ENCODE data around the gene PDHX. TPM values are rescaled to one million over a fixed set of nuclear protein-coding genes. Genes with fewer than 3 reads are reported as not detected.

The PDHX gene
- total and polyA plus RNA-seq, 10 of the 15 experiments (the other 5 are each of a cell fraction or from before 2014, with no cell fraction given), result 14.5 to 41.9 (median 28.0) TPM

- TF ChIP-seq BCL11A (IDR thresholded peaks at IDR 0.05; ENCODE audit: low read depth, low read length) (no peak), SREBF2 (IDR thresholded peaks at IDR 0.05; ENCODE audit: low read length) (no peak), E4F1 (IDR thresholded peaks at IDR 0.05; ENCODE audit: borderline replicate concordance, partially characterized antibody) (no peak), STAT3 (IDR thresholded peaks at IDR 0.05; ENCODE audit: low read depth, low read length) (no peak), KDM1A (IDR thresholded peaks at IDR 0.05; ENCODE audit: borderline replicate concordance) (no peak), NFXL1 (IDR thresholded peaks at IDR 0.05; ENCODE audit: borderline replicate concordance) (no peak), ZNF622 (IDR thresholded peaks at IDR 0.05) (no peak), PAX5 (IDR thresholded peaks at IDR 0.05; ENCODE audit: borderline replicate concordance, low read depth, low read length) (no peak), NRF1 (conservative IDR thresholded peaks at IDR 0.05; ENCODE audit: low read depth, low read length) (no peak), SMAD1 (IDR thresholded peaks at IDR 0.05; ENCODE audit: low read depth, partially characterized antibody) (no peak), WRNIP1 (IDR thresholded peaks at IDR 0.05; ENCODE audit: borderline replicate concordance, low read depth, low read length) (no peak)
- TF ChIP-seq, protein P1, sequence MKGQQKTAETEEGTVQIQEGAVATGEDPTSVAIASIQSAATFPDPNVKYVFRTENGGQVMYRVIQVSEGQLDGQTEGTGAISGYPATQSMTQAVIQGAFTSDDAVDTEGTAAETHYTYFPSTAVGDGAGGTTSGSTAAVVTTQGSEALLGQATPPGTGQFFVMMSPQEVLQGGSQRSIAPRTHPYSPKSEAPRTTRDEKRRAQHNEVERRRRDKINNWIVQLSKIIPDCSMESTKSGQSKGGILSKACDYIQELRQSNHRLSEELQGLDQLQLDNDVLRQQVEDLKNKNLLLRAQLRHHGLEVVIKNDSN (IDR thresholded peaks at IDR 0.05; ENCODE audit: borderline replicate concordance, extremely low read length, insufficient read depth, low read depth, low read length), result no peak
- TF ChIP-seq, protein P2, sequence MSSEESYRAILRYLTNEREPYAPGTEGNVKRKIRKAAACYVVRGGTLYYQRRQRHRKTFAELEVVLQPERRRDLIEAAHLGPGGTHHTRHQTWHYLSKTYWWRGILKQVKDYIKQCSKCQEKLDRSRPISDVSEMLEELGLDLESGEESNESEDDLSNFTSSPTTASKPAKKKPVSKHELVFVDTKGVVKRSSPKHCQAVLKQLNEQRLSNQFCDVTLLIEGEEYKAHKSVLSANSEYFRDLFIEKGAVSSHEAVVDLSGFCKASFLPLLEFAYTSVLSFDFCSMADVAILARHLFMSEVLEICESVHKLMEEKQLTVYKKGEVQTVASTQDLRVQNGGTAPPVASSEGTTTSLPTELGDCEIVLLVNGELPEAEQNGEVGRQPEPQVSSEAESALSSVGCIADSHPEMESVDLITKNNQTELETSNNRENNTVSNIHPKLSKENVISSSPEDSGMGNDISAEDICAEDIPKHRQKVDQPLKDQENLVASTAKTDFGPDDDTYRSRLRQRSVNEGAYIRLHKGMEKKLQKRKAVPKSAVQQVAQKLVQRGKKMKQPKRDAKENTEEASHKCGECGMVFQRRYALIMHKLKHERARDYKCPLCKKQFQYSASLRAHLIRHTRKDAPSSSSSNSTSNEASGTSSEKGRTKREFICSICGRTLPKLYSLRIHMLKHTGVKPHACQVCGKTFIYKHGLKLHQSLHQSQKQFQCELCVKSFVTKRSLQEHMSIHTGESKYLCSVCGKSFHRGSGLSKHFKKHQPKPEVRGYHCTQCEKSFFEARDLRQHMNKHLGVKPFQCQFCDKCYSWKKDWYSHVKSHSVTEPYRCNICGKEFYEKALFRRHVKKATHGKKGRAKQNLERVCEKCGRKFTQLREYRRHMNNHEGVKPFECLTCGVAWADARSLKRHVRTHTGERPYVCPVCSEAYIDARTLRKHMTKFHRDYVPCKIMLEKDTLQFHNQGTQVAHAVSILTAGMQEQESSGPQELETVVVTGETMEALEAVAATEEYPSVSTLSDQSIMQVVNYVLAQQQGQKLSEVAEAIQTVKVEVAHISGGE (CRISPR knock-in tag; IDR thresholded peaks at IDR 0.05), result no peak
- no peaks in the 10 kb centered on the region for H3K27me3 ChIP-seq (replicated peaks in 1 of 2; ENCODE audit: control insufficient read depth in 2 of 2, insufficient read depth in 2 of 2, low read length in 1 of 2)
- SMC1A ChIA-PET (ENCODE audit: uncharacterized antibody, unreplicated experiment), result no interaction called here
- no peak overlapping the region for H3K4me3 ChIP-seq
- DNase-seq (ENCODE audit: low read depth, low spot score), result no peak
- POLR2A ChIA-PET, result no interaction called here
- RAD21 ChIA-PET (ENCODE audit: unreplicated experiment), result interaction anchor here (0.6 kb wide), 1 partner anchor 371 kb away, joined by 4 read pairs; no protein-coding TSS in a partner anchor
- in situ Hi-C loops (cut with MboI), result no loop called here
- BruUV-seq (replicated peaks), result no TSS peak
- no peaks in the 10 kb centered on the region for H3K4me1 ChIP-seq (ENCODE audit: control insufficient read depth, insufficient read depth, low read length)
- H3K36me3 ChIP-seq (ENCODE audit: control insufficient read depth in 2 of 2, insufficient read depth in 2 of 2, low read length in 1 of 2), result peaks cover 0 to 7% of the 10 kb centered on the region in 2 experiments; a peak in 1 of 4 replicates
- no peak overlapping the region for H2AFZ ChIP-seq (ENCODE audit: control insufficient read depth, low read depth, low read length)
- H4K20me1 ChIP-seq (ENCODE audit: control insufficient read depth, insufficient read depth), result no peaks in the 10 kb centered on the region
- no peak overlapping the region for H3K9ac ChIP-seq (ENCODE audit: control insufficient read depth, insufficient read depth, low read length)
- no peak for FAIRE-seq
- CTCF ChIA-PET, result interaction anchor here (0.7 kb wide), 1 partner anchor 30 kb away, joined by 3 read pairs; no protein-coding TSS in a partner anchor
- intact Hi-C loops (cut with micrococcal nuclease; ENCODE audit: unreplicated experiment), result no loop called here
- ATAC-seq, result no peak
- H3K4me2 ChIP-seq (ENCODE audit: control insufficient read depth, insufficient read depth), result no peak overlapping the region
- no peaks in the 10 kb centered on the region for H3K79me2 ChIP-seq (ENCODE audit: control insufficient read depth, insufficient read depth, low read length)
- no peak overlapping the region for H3K27ac ChIP-seq (ENCODE audit: control insufficient read depth, insufficient read depth)
- H3K9me3 ChIP-seq (replicated peaks; ENCODE audit: control insufficient read depth, insufficient read depth, low read length), result no peaks in the 10 kb centered on the region
Observed at GRCh38 chr11:34962034-34962433, 45.6 kb downstream of the PDHX start.

All from GM12878 (cell line).